DMS 273 (cell line): ENCODE data around the gene PTPN4.

Experiments used
- DNase-seq: peaks from one replicate; lab custom pipeline; 2025; ENCODE audit not compliant: unreplicated experiment; lab: John Stamatoyannopoulos, UW

Gene PTPN4

GRCh38 chr2:119732601-119733164 is 27.0 kb upstream of the PTPN4 start:
- DNase-seq: no peak

GRCh38 chr2:119734047-119734446 is 25.7 kb upstream of the PTPN4 start:
- DNase-seq: peak; percentile 31

- no peak for DNase-seq
Measured at GRCh38 chr2:119735565-119735964, 24.2 kb upstream of the PTPN4 start.

- no peak for DNase-seq
Measured at GRCh38 chr2:119736021-119736420, 23.7 kb upstream of the PTPN4 start.

- no peak for DNase-seq
Measured at GRCh38 chr2:119739580-119740255, 20.0 kb upstream of the PTPN4 start.

- DNase-seq: no peak
Measured at GRCh38 chr2:119741001-119741400, 18.7 kb upstream of the PTPN4 start.

- no peak for DNase-seq
Measured at GRCh38 chr2:119741868-119742267, 17.9 kb upstream of the PTPN4 start.

- DNase-seq: peak; percentile 32
Measured at GRCh38 chr2:119744335-119744939, 15.3 kb upstream of the PTPN4 start.

GRCh38 chr2:119745566-119745965 is 14.2 kb upstream of the PTPN4 start:
- no peak for DNase-seq

GRCh38 chr2:119746836-119747686 is 12.7 kb upstream of the PTPN4 start:
- no peak for DNase-seq

- DNase-seq: no peak
Measured at GRCh38 chr2:119748135-119748534, 11.6 kb upstream of the PTPN4 start.

- no peak for DNase-seq
Measured at GRCh38 chr2:119749477-119750012, 10.2 kb upstream of the PTPN4 start.

GRCh38 chr2:119751706-119752105 is 8.0 kb upstream of the PTPN4 start:
- no peak for DNase-seq

GRCh38 chr2:119753041-119753929 is 6.4 kb upstream of the PTPN4 start:
- peak; percentile 73 for DNase-seq

- no peak for DNase-seq
Measured at GRCh38 chr2:119753930-119754321, 5.8 kb upstream of the PTPN4 start.

- DNase-seq: no peak
Measured at GRCh38 chr2:119755906-119756305, 3.8 kb upstream of the PTPN4 start.

GRCh38 chr2:119756837-119757236 is 2.9 kb upstream of the PTPN4 start:
- peak; percentile 39 for DNase-seq

GRCh38 chr2:119758881-119759450 is 756 bp upstream of the PTPN4 start:
- DNase-seq: no peak

- peak; percentile 88 for DNase-seq
Measured at GRCh38 chr2:119760237-119760955, 674 bp downstream of the PTPN4 start.

- peak; percentile 68 for DNase-seq
Measured at GRCh38 chr2:119760956-119761275, 1.2 kb downstream of the PTPN4 start.
